Neutrophil (primary cell): ENCODE measurements around the gene B9D1.

ENCODE experiments used
- H3K27ac ChIP-seq: fragments of 200-600 bp; sonication (generic); 2 replicates; pipeline ENCODE4 v1.5.1; 2016; ENCODE audit warnings: mild to moderate bottlenecking, moderate library complexity
- H3K27me3 ChIP-seq: fragments of 200-600 bp; sonication (generic); 2 replicates; pipeline ENCODE4 v1.6.0; 2016; ENCODE audit warnings: mild to moderate bottlenecking
- H3K36me3 ChIP-seq: fragments of 200-600 bp; sonication (generic); 2 replicates; pipeline ENCODE4 v1.5.1; 2017
- H3K4me1 ChIP-seq, 2 experiments: fragments of 200-600 bp in 1 of 2; sonication (generic) in 1 of 2; 1 replicate in 1 of 2; 2 replicates in 1 of 2; pipeline versions ENCODE4 v1.5.1 to v1.6.1; 2013 to 2016; ENCODE audit warnings: low read depth in 1 of 2, low read length in 1 of 2, mild to moderate bottlenecking in 1 of 2, moderate library complexity in 1 of 2; ENCODE audit not compliant: control insufficient read depth in 1 of 2, insufficient read depth in 1 of 2
- H3K4me3 ChIP-seq, 2 experiments: fragments of 200-600 bp in 1 of 2; sonication (generic) in 1 of 2; 1 replicate in 1 of 2; 2 replicates in 1 of 2; pipeline ENCODE4 v1.5.1; 2013 to 2016; ENCODE audit warnings: low read depth in 1 of 2, low read length in 1 of 2, mild to moderate bottlenecking in 1 of 2, moderate library complexity in 1 of 2
- H3K9me3 ChIP-seq: fragments of 200-600 bp; sonication (generic); 2 replicates; pipeline ENCODE4 v1.5.1; 2016
- CTCF ChIP-seq: fragments of 200-600 bp; sonication (generic); IDR thresholded peaks from 2 replicates; pipeline ENCODE4 v1.5.1; 2016; ENCODE audit warnings: antibody characterized with exemption

B9D1 gene

GRCh38 chr17:19409066-19409465, 46.5 kb upstream of the B9D1 start:
- no peaks in the 10 kb centered on the region for H3K36me3 ChIP-seq
- H3K4me3 ChIP-seq: no peak overlapping the region
- no peak for TF ChIP-seq CTCF
- H3K27ac ChIP-seq: no peak overlapping the region
- H3K9me3 ChIP-seq: no peaks in the 10 kb centered on the region
- no peaks in the 10 kb centered on the region for H3K4me1 ChIP-seq
- peaks cover 12% of the 10 kb centered on the region for H3K27me3 ChIP-seq

- Histone ChIP-seq H3K9me3 (no peaks in the 10 kb centered on the region), H3K27ac (no peak overlapping the region), H3K27me3 (peaks cover 12% of the 10 kb centered on the region), H3K36me3 (no peaks in the 10 kb centered on the region), H3K4me1 (no peaks in the 10 kb centered on the region), H3K4me3 (no peak overlapping the region)
- TF ChIP-seq CTCF: no peak
These were observed 45.8 kb upstream of the B9D1 start for GRCh38 chr17:19408346-19408710.

- H3K9me3 ChIP-seq: no peaks in the 10 kb centered on the region
- no peak overlapping the region for H3K27ac ChIP-seq
- H3K4me1 ChIP-seq: no peaks in the 10 kb centered on the region
- TF ChIP-seq CTCF: no peak
- no peaks in the 10 kb centered on the region for H3K36me3 ChIP-seq
- peaks cover 12% of the 10 kb centered on the region for H3K27me3 ChIP-seq
- no peak overlapping the region for H3K4me3 ChIP-seq
These were observed 45.2 kb upstream of the B9D1 start for GRCh38 chr17:19407601-19408345.

- no peaks in the 10 kb centered on the region for H3K36me3 ChIP-seq
- H3K27me3 ChIP-seq: no peaks in the 10 kb centered on the region
- H3K4me1 ChIP-seq: no peaks in the 10 kb centered on the region
- H3K4me3 ChIP-seq: no peak overlapping the region
- H3K9me3 ChIP-seq: no peaks in the 10 kb centered on the region
- no peak overlapping the region for H3K27ac ChIP-seq
- TF ChIP-seq CTCF: no peak
These were observed 42.6 kb upstream of the B9D1 start for GRCh38 chr17:19405114-19405513.

- Histone ChIP-seq H3K27me3 (no peaks in the 10 kb centered on the region), H3K4me1 (no peaks in the 10 kb centered on the region), H3K27ac (no peak overlapping the region), H3K9me3 (no peaks in the 10 kb centered on the region), H3K36me3 (no peaks in the 10 kb centered on the region), H3K4me3 (no peak overlapping the region)
- TF ChIP-seq CTCF: no peak
These were observed 41.7 kb upstream of the B9D1 start for GRCh38 chr17:19404264-19404663.
